Endodermal cell (in vitro differentiated cells): ENCODE measurements around the gene SGMS1. TPM values are rescaled to one million over a fixed set of nuclear protein-coding genes. Genes with fewer than 3 reads are reported as not detected.

Source experiments
- DNase-seq: peaks from one replicate; pipeline ENCODE4 v3.0.0-alpha.2; 2017
- H3K27ac ChIP-seq: 2 replicates; pipeline ENCODE4 v1.5.1; 2013; ENCODE audit warnings: mild to moderate bottlenecking, low read depth, low read length, moderate library complexity
- H3K27me3 ChIP-seq: 2 replicates; pipeline ENCODE4 v1.6.1; 2013; ENCODE audit warnings: mild to moderate bottlenecking, low read length, moderate library complexity; ENCODE audit not compliant: insufficient read depth, control insufficient read depth, poor library complexity, severe bottlenecking
- H3K36me3 ChIP-seq: 2 replicates; pipeline ENCODE4 v1.7.0; 2013; ENCODE audit warnings: mild to moderate bottlenecking, low read length, moderate library complexity; ENCODE audit not compliant: control insufficient read depth, insufficient read depth
- H3K4me1 ChIP-seq: one replicate; pipeline ENCODE4 v1.7.0; 2013; ENCODE audit warnings: low read length; ENCODE audit not compliant: control insufficient read depth, insufficient read depth
- H3K4me3 ChIP-seq: 2 replicates; pipeline ENCODE4 v1.5.1; 2013; ENCODE audit warnings: mild to moderate bottlenecking, low read length, moderate library complexity
- H3K9ac ChIP-seq: 2 replicates; pipeline ENCODE4 v1.6.1; 2013; ENCODE audit warnings: mild to moderate bottlenecking, low read length, moderate library complexity; ENCODE audit not compliant: poor library complexity, severe bottlenecking; ENCODE audit errors: extremely low read depth
- H3K9me3 ChIP-seq: 2 replicates; pipeline ENCODE4 v1.6.1; 2013; ENCODE audit warnings: mild to moderate bottlenecking, low read length, moderate library complexity; ENCODE audit not compliant: control insufficient read depth
- H3K27ac Mint-ChIP-seq: 2 replicates; pipeline ENCODE4 v1.8.0; 2020; ENCODE audit warnings: mixed read lengths
- H3K27me3 Mint-ChIP-seq: 2 replicates; pipeline ENCODE4 v1.8.0; 2021; ENCODE audit warnings: mild to moderate bottlenecking, mixed read lengths; ENCODE audit not compliant: insufficient read depth
- H3K36me3 Mint-ChIP-seq: 2 replicates; pipeline ENCODE4 v1.8.0; 2020; ENCODE audit warnings: low read depth, mixed read lengths
- H3K4me1 Mint-ChIP-seq: 2 replicates; pipeline ENCODE4 v1.8.0; 2020; ENCODE audit warnings: mixed read lengths
- H3K4me3 Mint-ChIP-seq: 2 replicates; pipeline ENCODE4 v1.8.0; 2020; ENCODE audit warnings: mild to moderate bottlenecking, moderate library complexity, mixed read lengths
- H3K9me3 Mint-ChIP-seq: 2 replicates; pipeline ENCODE4 v1.8.0; 2020; ENCODE audit warnings: mild to moderate bottlenecking, mixed read lengths
- CTCF ChIP-seq: fragments of 200-600 bp; sonication (generic); conservative IDR thresholded peaks from 2 replicates; pipeline ENCODE4 v1.5.0; 2021; ENCODE audit warnings: antibody characterized with exemption, mild to moderate bottlenecking
- WGBS, 2 experiments: methylation state at CpG; one replicate each; pipeline versions ENCODE4 v1.1.5 to v1.1.7; 2013; ENCODE audit warnings: missing lambda C conversion rate in 2 of 2, mixed read lengths in 1 of 2; ENCODE audit not compliant: insufficient coverage in 1 of 2, insufficient read length in 1 of 2; 5-methylcytosine and 5-hydroxymethylcytosine counted together
- total RNA-seq, 2 donors: library from RNA; stranded (reverse); fragmentation: NEBNext Ultra II Directional in 1 of 2; extraction: Animal tissue kit (Norgen Biotek cat#: 25700) in 1 of 2; gene quantifications; 2 replicates in 1 of 2; 3 replicates in 1 of 2; pipeline ENCODE4 v1.2.1, GENCODE V29; 2021

The SGMS1 gene
- total RNA-seq, 2 donors from 2014 or later: 12.0 to 14.3 TPM

- Histone ChIP-seq H3K27ac (no peak overlapping the region), H3K27me3 (no peaks in the 10 kb centered on the region), H3K4me3 (no peak overlapping the region), H3K36me3 (peaks cover 8% of the 10 kb centered on the region), H3K9me3 (peaks cover 21% of the 10 kb centered on the region), H3K9ac (no peak overlapping the region), H3K4me1 (no peaks in the 10 kb centered on the region)
- Mint-ChIP-seq H3K27ac (no peak overlapping the region), H3K9me3 (peaks cover 36% of the 10 kb centered on the region), H3K27me3 (no peaks in the 10 kb centered on the region), H3K4me1 (no peaks in the 10 kb centered on the region), H3K36me3 (peaks cover 32% of the 10 kb centered on the region), H3K4me3 (no peak overlapping the region)
- 100% methylated on average over 1 of the region's 1 CpG; no CpG with 5 or more reads in 1 of the 2 experiments for WGBS, 2 experiments
- DNase-seq: no peak
- no peak for TF ChIP-seq CTCF
These were observed 276.4 kb downstream of the SGMS1 start for GRCh38 chr10:50347394-50347802.

- peaks cover 31% of the 10 kb centered on the region for H3K36me3 Mint-ChIP-seq
- H3K27me3 Mint-ChIP-seq: no peaks in the 10 kb centered on the region
- no peak overlapping the region for H3K4me3 Mint-ChIP-seq
- 95 to 96% methylated on average over 2 of the region's 2 CpGs for WGBS, 2 experiments
- TF ChIP-seq CTCF: no peak
- no peak overlapping the region for H3K9ac ChIP-seq
- no peak overlapping the region for H3K27ac Mint-ChIP-seq
- H3K27me3 ChIP-seq: no peaks in the 10 kb centered on the region
- peaks cover 34% of the 10 kb centered on the region for H3K9me3 Mint-ChIP-seq
- DNase-seq: no peak
- peaks cover 21% of the 10 kb centered on the region for H3K9me3 ChIP-seq
- H3K4me1 ChIP-seq: no peaks in the 10 kb centered on the region
- H3K4me3 ChIP-seq: no peak overlapping the region
- no peak overlapping the region for H3K27ac ChIP-seq
- H3K36me3 ChIP-seq: peaks cover 13% of the 10 kb centered on the region
- H3K4me1 Mint-ChIP-seq: no peaks in the 10 kb centered on the region
These were observed 276.8 kb downstream of the SGMS1 start for GRCh38 chr10:50346942-50347341.

- Mint-ChIP-seq H3K27me3 (no peaks in the 10 kb centered on the region), H3K27ac (no peak overlapping the region), H3K4me3 (no peak overlapping the region), H3K36me3 (peaks cover 20% of the 10 kb centered on the region), H3K9me3 (peaks cover 21% of the 10 kb centered on the region), H3K4me1 (no peaks in the 10 kb centered on the region)
- H3K36me3 ChIP-seq: peaks cover 13% of the 10 kb centered on the region
- no peak for DNase-seq
- no peak overlapping the region for H3K27ac ChIP-seq
- TF ChIP-seq CTCF: no peak
- no peak overlapping the region for H3K9ac ChIP-seq
- no peak overlapping the region for H3K4me3 ChIP-seq
- peaks cover 15% of the 10 kb centered on the region for H3K9me3 ChIP-seq
- no peaks in the 10 kb centered on the region for H3K27me3 ChIP-seq
- WGBS, 2 experiments: 64 to 90% methylated on average over 1 to 3 of the region's 3 CpGs
- no peaks in the 10 kb centered on the region for H3K4me1 ChIP-seq
These were observed 278.2 kb downstream of the SGMS1 start for GRCh38 chr10:50345545-50345944.
